ENCODE measurements around the gene PRPSAP1. TPM values are rescaled to one million over a fixed set of nuclear protein-coding genes. Genes with fewer than 3 reads are reported as not detected.

Gene PRPSAP1
- total RNA-seq, 2 experiments from 2014 or later = 64.2 to 74.1 TPM

DNA sequence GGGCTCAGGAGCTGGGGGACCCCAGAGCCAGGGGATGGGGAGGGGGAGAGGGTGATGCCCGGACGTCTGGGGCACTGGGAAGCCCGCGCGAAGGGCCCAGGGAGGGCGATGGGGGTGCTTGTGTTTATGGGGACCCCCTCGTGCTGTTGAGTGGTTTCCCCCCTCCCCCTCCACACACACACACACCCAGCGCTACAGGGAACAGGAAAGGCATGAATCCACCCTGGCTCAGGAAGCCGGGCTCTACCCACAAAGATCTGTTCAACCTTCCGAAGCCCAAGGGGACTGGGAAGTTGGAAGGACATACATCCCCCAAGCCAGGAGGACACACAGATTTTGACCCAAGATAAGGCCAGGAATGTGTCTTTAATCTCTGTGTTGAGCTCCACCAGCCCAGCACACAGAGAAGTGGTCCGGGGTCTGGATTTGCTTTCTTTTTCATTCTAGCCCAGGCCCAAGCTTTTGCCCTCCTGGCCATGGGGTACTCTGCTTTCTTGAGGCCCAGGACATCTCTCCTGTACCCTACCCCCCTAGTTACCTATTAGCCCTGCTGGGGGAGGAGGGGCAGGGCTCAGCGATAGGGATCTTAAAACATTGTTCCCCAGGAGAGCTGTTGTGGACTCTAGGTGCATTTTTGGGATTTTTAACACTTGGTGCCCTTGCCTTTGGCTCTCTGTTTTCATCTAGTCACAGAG, 87.3 kb downstream of the PRPSAP1 start:
- H3K27ac Mint-ChIP-seq = peak overlapping the region; percentile 99
- ChIA-PET CTCF (interaction anchor here (1.0 to 10.9 kb wide), 7 partner anchors 9 to 252 kb away, joined by 3 to 112 read pairs (median 8); no protein-coding TSS in a partner anchor), POLR2A (interaction anchor here (0.5 to 16.8 kb wide), 15 partner anchors 8 to 163 kb away, joined by 3 to 807 read pairs (median 8); partner anchors contain the start of genes EXOC7, FOXJ1 and RNF157)
- peaks cover 61% of the 10 kb centered on the region for H3K4me1 Mint-ChIP-seq (ENCODE audit: low read depth)
- H3K4me3 Mint-ChIP-seq = peak overlapping the region; percentile 95
- ATAC-seq (no peak), DNase-seq (peak; percentile 61)
- H3K36me3 Mint-ChIP-seq (ENCODE audit: low read depth) = peaks cover 52% of the 10 kb centered on the region
- H3K9me3 Mint-ChIP-seq (ENCODE audit: insufficient read depth) = no peaks in the 10 kb centered on the region
- H3K27me3 Mint-ChIP-seq (ENCODE audit: low read depth) = no peaks in the 10 kb centered on the region

DNA sequence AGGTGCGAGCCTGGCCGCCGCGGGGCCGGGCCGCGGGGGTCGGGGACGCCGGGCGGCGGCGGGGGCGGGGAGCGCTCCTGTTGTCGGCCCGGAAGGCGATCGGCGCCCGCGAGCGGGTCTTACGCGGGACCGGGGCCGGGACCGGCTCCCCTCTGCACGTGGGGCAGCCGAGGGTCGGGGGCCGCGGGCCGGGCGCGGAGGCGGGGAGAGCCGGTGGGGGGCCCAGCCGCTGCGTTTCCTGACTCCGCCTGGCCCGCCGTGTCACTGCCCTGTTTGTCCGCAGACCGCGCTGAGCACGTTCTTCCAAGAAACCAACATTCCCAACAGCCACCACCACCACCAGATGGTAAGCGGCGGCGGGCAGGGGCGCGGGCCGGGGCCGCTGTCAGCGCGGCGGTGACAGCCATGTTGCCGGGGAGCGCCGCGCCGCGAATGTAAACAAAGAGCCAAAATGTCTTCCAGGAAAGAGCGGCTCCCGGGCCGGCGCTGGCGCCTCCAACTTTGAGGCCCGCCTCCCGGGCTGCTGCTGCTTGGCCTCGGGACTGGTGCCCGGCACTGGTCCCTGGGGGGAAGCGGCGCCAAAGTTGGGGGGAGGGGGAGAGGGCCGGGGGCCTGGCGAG, 88.0 kb downstream of the PRPSAP1 start:
- peaks cover 47% of the 10 kb centered on the region for H3K36me3 Mint-ChIP-seq (ENCODE audit: low read depth)
- peaks cover 59% of the 10 kb centered on the region for H3K4me1 Mint-ChIP-seq (ENCODE audit: low read depth)
- ChIA-PET CTCF (interaction anchor here (1.3 to 10.9 kb wide), 12 partner anchors 9 to 251 kb away, joined by 3 to 112 read pairs (median 10); partner anchors contain the start of gene RNF157), POLR2A (interaction anchor here (0.5 to 16.8 kb wide), 22 partner anchors 9 to 181 kb away, joined by 3 to 807 read pairs (median 8); partner anchors contain the start of genes EXOC7, FOXJ1 and RNF157)
- ATAC-seq = no peak
- DNase-seq = peak; percentile 75
- no peaks in the 10 kb centered on the region for H3K9me3 Mint-ChIP-seq (ENCODE audit: insufficient read depth)
- H3K4me3 Mint-ChIP-seq = peak overlapping the region; percentile 95
- no peaks in the 10 kb centered on the region for H3K27me3 Mint-ChIP-seq (ENCODE audit: low read depth)
- H3K27ac Mint-ChIP-seq = peak overlapping the region; percentile 99

DNA sequence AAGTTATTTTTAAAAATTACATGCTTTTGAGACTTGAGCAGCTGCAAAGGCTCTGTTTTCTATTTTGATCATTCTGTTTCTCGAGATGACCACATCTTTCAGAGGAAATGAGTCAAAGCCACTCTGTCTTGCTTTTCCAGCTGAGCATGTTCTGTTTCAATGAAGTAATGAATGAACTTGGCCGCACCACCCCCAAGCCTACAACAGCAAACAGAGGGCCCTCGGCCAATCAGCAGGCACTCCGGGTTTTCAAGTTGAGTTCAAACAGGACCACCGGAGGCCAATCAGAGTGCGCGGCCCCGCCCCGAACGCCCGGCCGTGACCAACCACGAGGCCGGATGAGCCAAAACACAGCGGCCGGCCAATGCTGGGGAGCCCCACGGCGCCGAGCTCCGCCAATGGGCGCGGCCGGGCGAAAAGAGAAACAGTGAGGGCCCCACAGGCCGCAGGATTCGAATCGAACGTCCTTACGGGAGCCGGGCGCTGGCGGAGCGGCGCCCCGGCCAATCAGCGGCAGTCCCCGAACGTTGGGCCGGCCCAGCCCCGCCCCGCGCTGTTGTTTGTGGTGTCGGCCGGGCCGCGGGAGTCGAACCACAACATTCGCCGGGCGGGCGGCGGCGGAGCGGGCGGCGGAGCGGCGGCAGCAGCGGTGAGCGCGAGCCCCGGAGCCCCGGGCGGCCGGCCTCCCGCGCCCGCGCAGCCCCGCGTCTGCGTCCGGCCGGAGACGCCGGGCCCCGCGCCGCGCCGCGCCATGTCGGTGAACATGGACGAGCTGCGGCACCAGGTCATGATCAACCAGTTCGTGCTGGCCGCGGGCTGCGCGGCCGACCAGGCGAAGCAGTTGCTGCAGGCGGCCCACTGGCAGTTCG, 88.7 kb downstream of the PRPSAP1 start, which contains the start of gene UBALD2:
Gene UBALD2, plus strand, starts transcription at position 594 of the 869 bp plus-strand sequence. Its CDS starts 158 bp downstream, at position 752.
- H3K4me3 Mint-ChIP-seq = peak within 1 kb of the TSS; percentile 95
- peaks cover 44% of the 10 kb centered on the region for H3K36me3 Mint-ChIP-seq (ENCODE audit: low read depth)
- ChIA-PET POLR2A (interaction anchor here (0.5 to 16.8 kb wide), 20 partner anchors 8 to 251 kb away, joined by 3 to 807 read pairs (median 4); partner anchors contain the start of genes EXOC7, FOXJ1 and RNF157), CTCF (interaction anchor here (0.6 to 4.5 kb wide), 15 partner anchors 7 to 144 kb away, joined by 3 to 50 read pairs (median 10); partner anchors contain the start of gene RNF157)
- no peaks in the 10 kb centered on the region for H3K27me3 Mint-ChIP-seq (ENCODE audit: low read depth)
- peak; percentile 100 for DNase-seq
- H3K9me3 Mint-ChIP-seq (ENCODE audit: insufficient read depth) = no peaks in the 10 kb centered on the region
- ATAC-seq = peak; percentile 84
- H3K27ac Mint-ChIP-seq = peak within 1 kb of the TSS; percentile 99
- H3K4me1 Mint-ChIP-seq (ENCODE audit: low read depth) = peaks cover 58% of the 10 kb centered on the region

DNA sequence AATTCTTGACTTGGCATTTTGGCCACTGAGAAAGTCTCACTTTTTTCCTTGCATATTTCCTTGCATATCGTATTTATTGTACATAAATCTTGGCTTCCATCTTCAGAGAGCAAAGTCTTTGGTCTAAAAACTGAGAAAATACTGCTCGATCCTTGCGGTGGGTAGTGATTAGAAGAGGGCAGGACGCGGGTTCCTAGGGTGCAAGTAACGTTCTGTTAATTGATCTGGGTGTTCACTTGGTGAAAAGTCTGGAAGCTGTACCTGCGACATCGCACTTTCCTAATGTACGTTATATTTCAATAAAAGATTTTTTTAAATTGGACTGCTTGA, 89.3 kb downstream of the PRPSAP1 start:
- Mint-ChIP-seq H3K27me3 (ENCODE audit: low read depth) (no peaks in the 10 kb centered on the region), H3K36me3 (ENCODE audit: low read depth) (peaks cover 41% of the 10 kb centered on the region), H3K4me3 (peak overlapping the region; percentile 63), H3K9me3 (ENCODE audit: insufficient read depth) (no peaks in the 10 kb centered on the region), H3K27ac (peak overlapping the region; percentile 94), H3K4me1 (ENCODE audit: low read depth) (peaks cover 52% of the 10 kb centered on the region)
- CTCF ChIA-PET = interaction anchor here (0.6 to 4.5 kb wide), 16 partner anchors 8 to 143 kb away, joined by 3 to 50 read pairs (median 10); partner anchors contain the start of gene RNF157
- POLR2A ChIA-PET = interaction anchor here (0.6 to 16.8 kb wide), 18 partner anchors 9 to 250 kb away, joined by 3 to 807 read pairs (median 4); partner anchors contain the start of genes EXOC7, FOXJ1 and RNF157
- peak; percentile 59 for DNase-seq
- ATAC-seq = peak; percentile 1

DNA sequence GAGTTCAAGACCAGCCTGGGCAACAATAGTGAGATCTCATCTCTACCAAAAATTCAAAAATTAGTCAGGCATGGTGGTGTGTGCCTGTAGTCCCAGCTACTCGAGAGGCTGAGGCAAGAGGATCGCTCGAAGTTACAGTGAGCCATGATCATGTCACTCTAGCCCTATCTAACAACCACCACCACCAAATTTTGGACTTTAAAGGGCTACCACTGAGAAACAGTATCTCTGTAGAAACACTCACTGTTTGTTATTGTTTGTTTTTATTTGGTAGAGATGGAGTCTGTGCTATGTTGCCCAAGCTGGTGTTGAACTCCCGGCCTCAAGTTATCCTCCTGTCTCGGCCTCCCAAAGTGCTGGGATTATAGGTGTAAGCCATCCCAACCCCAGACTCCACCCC, 89.8 kb downstream of the PRPSAP1 start:
- no peaks in the 10 kb centered on the region for H3K9me3 Mint-ChIP-seq (ENCODE audit: insufficient read depth)
- peaks cover 47% of the 10 kb centered on the region for H3K4me1 Mint-ChIP-seq (ENCODE audit: low read depth)
- DNase-seq = no peak
- peak overlapping the region; percentile 94 for H3K27ac Mint-ChIP-seq
- ATAC-seq = no peak
- peaks cover 39% of the 10 kb centered on the region for H3K36me3 Mint-ChIP-seq (ENCODE audit: low read depth)
- H3K4me3 Mint-ChIP-seq = peak overlapping the region; percentile 63
- ChIA-PET POLR2A (interaction anchor here (1.3 to 16.8 kb wide), 8 partner anchors 10 to 138 kb away, joined by 4 to 807 read pairs (median 40); partner anchors contain the start of genes FOXJ1 and RNF157), CTCF (interaction anchor here (1.2 to 4.5 kb wide), 15 partner anchors 8 to 143 kb away, joined by 3 to 50 read pairs (median 10); partner anchors contain the start of gene RNF157)
- H3K27me3 Mint-ChIP-seq (ENCODE audit: low read depth) = no peaks in the 10 kb centered on the region

DNA sequence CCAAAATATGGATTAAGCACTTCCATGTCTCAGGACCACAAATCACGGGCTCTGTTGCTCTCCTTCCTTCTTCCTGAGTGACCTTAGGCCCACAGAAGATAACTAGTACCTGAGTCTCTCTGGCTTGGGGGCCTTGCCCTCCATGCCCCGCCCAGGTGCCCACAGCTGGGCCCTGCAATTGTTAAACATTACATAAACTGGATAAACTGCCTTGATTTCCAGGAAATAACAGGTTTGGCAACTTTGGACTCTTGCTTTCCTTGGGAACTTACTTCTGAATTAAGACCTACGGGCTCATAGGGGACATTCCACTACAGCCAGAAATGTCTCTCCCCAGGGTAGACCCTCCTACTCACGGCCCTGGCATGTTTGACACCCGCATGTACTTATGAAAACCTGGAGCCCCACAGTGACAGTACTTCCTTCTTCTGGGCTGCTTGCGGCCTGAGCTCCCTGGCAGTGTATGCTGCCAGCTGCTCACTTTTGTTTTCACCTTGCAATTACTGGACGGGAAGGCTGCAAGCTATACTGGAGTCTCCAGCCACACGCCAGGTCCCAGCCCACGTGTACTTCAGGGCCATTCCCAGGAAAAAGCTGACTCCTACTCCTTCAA, 90.9 kb downstream of the PRPSAP1 start:
- peak overlapping the region; percentile 68 for H3K4me3 Mint-ChIP-seq
- H3K27me3 Mint-ChIP-seq (ENCODE audit: low read depth) = no peaks in the 10 kb centered on the region
- ChIA-PET POLR2A (interaction anchor here (1.7 to 16.8 kb wide), 7 partner anchors 11 to 120 kb away, joined by 4 to 807 read pairs (median 58); partner anchors contain the start of genes FOXJ1 and RNF157), CTCF (interaction anchor here (0.6 to 4.5 kb wide), 15 partner anchors 7 to 142 kb away, joined by 3 to 50 read pairs (median 10); partner anchors contain the start of gene RNF157)
- DNase-seq = peak; percentile 58
- peaks cover 7% of the 10 kb centered on the region for H3K9me3 Mint-ChIP-seq (ENCODE audit: insufficient read depth)
- H3K4me1 Mint-ChIP-seq (ENCODE audit: low read depth) = peaks cover 46% of the 10 kb centered on the region
- peaks cover 28% of the 10 kb centered on the region for H3K36me3 Mint-ChIP-seq (ENCODE audit: low read depth)
- peak overlapping the region; percentile 94 for H3K27ac Mint-ChIP-seq
- no peak for ATAC-seq

DNA sequence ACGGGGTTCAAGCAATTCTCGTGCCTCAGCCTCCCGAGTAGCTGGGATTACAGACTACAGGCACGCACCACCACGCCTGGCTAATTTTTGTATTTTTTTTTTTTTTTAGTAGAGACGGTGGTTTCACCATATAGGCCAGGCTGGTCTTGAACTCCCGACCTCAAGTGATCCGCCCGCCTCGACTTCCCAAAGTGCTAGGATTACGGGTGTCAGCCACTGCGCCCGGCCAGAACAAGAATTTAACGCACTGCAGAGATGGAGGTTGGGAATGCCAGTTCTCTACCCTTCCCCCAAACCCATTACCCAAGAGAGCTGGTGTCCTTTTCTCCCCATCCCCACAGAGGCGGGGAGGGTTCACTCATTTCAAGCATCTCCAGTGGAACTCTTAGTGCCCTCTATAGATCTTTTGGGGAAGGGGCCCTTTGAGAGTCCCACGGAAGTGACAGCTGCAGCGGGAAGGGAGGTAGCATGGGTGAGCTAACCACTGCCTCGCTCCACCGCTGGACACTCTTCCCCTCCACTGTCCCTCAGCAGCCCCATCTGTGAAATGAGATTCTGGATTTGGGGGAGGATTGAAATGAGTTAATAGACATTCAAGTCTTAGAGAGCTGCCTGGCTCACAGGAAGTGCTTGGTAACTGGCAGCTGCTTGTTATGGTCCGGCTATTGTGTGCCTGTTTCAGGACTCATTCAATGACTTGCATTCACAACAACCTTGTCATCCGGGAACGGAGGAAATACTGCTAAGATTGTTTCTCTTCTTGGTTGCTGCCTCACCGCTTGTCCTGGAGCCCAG, 92.1 kb downstream of the PRPSAP1 start:
- ATAC-seq (no peak), DNase-seq (peak; percentile 58)
- H3K4me1 Mint-ChIP-seq (ENCODE audit: low read depth) = peaks cover 47% of the 10 kb centered on the region

DNA sequence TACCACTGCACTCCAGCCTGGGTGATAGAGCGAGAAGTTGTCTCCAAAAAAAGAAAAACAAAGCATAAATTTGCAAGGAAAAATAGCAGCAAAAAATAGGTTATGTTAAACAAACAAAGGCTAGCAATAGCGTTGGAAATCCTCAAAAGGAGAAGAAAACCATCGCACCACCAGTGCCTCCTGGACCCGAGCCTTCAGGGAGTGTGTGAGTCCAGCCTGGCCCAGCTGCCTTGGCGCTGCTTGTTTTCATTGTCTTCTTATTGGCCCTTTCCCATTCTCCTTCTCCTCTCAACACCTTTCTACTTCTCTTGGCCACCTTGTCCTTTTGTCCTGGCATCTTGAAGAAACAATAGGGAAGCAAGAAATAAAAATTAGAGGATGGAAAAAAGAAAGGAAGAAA, 93.0 kb downstream of the PRPSAP1 start:
- ChIA-PET POLR2A (interaction anchor here (0.7 to 16.8 kb wide), 6 partner anchors 8 to 183 kb away, joined by 3 to 807 read pairs (median 13); partner anchors contain the start of gene RNF157), CTCF (interaction anchor here (0.8 to 2.4 kb wide), 4 partner anchors 9 to 79 kb away, joined by 3 to 10 read pairs (median 6); no protein-coding TSS in a partner anchor)
- no peaks in the 10 kb centered on the region for H3K27me3 Mint-ChIP-seq (ENCODE audit: low read depth)
- peak overlapping the region; percentile 49 for H3K27ac Mint-ChIP-seq
- no peak for ATAC-seq
- peaks cover 22% of the 10 kb centered on the region for H3K36me3 Mint-ChIP-seq (ENCODE audit: low read depth)
- peaks cover 12% of the 10 kb centered on the region for H3K9me3 Mint-ChIP-seq (ENCODE audit: insufficient read depth)
- H3K4me1 Mint-ChIP-seq (ENCODE audit: low read depth) = peaks cover 57% of the 10 kb centered on the region
- DNase-seq = no peak
- no peak overlapping the region for H3K4me3 Mint-ChIP-seq

More for the DNA sequence above, 92.1 kb downstream of the PRPSAP1 start:
- Mint-ChIP-seq H3K27me3 (ENCODE audit: low read depth) (no peaks in the 10 kb centered on the region), H3K4me3 (peak overlapping the region; percentile 15), H3K27ac (peak overlapping the region; percentile 94), H3K9me3 (ENCODE audit: insufficient read depth) (peaks cover 10% of the 10 kb centered on the region), H3K36me3 (ENCODE audit: low read depth) (peaks cover 21% of the 10 kb centered on the region)
- CTCF ChIA-PET = interaction anchor here (0.9 to 4.5 kb wide), 8 partner anchors 10 to 81 kb away, joined by 3 to 50 read pairs (median 7); no protein-coding TSS in a partner anchor
- POLR2A ChIA-PET = interaction anchor here (1.1 to 16.8 kb wide), 7 partner anchors 10 to 118 kb away, joined by 5 to 807 read pairs (median 58); partner anchors contain the start of genes FOXJ1 and RNF157

DNA sequence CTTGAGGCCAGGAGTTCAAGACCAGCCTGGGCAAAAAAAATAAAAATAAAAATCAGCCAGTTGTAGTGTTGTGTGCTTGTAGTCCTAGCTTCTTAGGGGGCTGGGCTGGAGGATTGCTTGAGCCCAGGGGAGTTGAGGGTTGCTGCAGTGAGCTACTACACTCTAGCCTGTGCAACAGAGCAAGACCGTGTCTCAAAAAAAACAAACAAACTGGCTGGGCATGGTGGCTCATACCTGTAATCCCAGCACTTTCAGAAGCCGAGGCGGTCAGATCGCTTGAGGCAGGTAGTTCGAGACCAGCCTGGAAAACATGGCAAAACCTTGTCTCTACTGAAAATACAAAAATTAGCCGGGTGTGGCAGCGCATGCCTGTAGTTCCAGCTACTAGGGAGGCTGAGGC, 93.5 kb downstream of the PRPSAP1 start:
- DNase-seq (no peak), ATAC-seq (no peak)
- Mint-ChIP-seq H3K27me3 (ENCODE audit: low read depth) (no peaks in the 10 kb centered on the region), H3K4me3 (no peak overlapping the region), H3K27ac (no peak overlapping the region), H3K36me3 (ENCODE audit: low read depth) (peaks cover 26% of the 10 kb centered on the region), H3K4me1 (ENCODE audit: low read depth) (peaks cover 61% of the 10 kb centered on the region), H3K9me3 (ENCODE audit: insufficient read depth) (peaks cover 16% of the 10 kb centered on the region)
- POLR2A ChIA-PET = interaction anchor here (0.7 to 16.5 kb wide), 5 partner anchors 9 to 183 kb away, joined by 3 to 807 read pairs (median 5); partner anchors contain the start of gene RNF157
- CTCF ChIA-PET = interaction anchor here (0.8 to 2.2 kb wide), 3 partner anchors 9 to 79 kb away, joined by 3 to 8 read pairs (median 5); no protein-coding TSS in a partner anchor

Measured in activated CD8-positive, alpha-beta T cell treated with anti-CD3 and anti-CD28 coated beads, Interleukin-2, amount 10 ng/mL, durations not matched to agents 7 days and 5 days (primary cell).